ENCODE results near the gene ANAPC5. TPM values are rescaled to one million over a fixed set of nuclear protein-coding genes. Genes with fewer than 3 reads are reported as not detected.
"Not testable (repeated sequence)": the region's sequence is repeated elsewhere in the genome, so short reads cannot be mapped to it uniquely, and the experiment has no call there.

Gene ANAPC5
- total RNA-seq, 1 donor from 2014 or later: 111 TPM

DNA sequence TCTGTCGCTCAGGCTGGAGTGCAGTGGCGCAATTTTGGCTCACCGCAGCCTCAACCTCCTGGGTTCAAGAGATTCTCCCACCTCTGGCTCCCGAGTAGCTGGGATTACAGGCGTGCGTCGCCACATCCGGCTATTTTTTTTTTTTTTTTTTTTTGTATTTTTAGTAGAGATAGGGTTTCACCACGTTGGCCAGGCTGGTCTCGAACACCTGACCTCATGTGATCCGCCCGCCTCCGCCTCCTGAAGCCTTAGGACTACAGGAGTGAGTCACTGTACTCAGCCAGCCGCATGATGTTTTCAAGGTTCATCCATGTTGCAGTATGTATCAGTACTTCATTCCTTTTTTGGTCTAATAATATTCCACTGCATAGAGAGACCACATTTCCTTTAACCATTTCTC is 45.3 kb upstream of the ANAPC5 start:
- H3K9me3 Mint-ChIP-seq: no peaks in the 10 kb centered on the region

DNA sequence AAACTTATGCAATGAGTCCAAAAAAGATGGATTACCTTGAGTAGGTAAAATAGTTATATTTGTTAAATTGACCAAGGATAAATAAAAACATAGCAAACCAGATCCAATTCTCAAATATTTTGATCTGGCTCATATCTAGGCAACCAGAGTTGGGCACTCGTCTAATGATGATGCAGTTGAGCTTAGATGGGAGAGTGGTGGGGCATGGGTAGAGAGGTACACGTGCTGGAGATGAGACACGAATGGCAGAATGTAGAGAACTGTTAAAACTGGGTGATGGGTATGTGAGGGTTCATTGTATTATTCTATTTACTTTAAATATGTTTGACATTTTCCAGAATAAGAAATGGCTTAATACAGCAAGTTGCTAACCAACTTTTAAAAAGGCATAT is 40.1 kb upstream of the ANAPC5 start:
- H3K27me3 Mint-ChIP-seq (ENCODE audit: low read depth): no peaks in the 10 kb centered on the region
- peak overlapping the region; percentile 51 for H3K4me3 Mint-ChIP-seq
- DNase-seq (ENCODE audit: low read depth, low spot score): no peak
- H3K27ac Mint-ChIP-seq (ENCODE audit: unreplicated experiment): no peak overlapping the region
- no peaks in the 10 kb centered on the region for H3K36me3 Mint-ChIP-seq (ENCODE audit: low read depth)
- TF ChIP-seq, protein P1, sequence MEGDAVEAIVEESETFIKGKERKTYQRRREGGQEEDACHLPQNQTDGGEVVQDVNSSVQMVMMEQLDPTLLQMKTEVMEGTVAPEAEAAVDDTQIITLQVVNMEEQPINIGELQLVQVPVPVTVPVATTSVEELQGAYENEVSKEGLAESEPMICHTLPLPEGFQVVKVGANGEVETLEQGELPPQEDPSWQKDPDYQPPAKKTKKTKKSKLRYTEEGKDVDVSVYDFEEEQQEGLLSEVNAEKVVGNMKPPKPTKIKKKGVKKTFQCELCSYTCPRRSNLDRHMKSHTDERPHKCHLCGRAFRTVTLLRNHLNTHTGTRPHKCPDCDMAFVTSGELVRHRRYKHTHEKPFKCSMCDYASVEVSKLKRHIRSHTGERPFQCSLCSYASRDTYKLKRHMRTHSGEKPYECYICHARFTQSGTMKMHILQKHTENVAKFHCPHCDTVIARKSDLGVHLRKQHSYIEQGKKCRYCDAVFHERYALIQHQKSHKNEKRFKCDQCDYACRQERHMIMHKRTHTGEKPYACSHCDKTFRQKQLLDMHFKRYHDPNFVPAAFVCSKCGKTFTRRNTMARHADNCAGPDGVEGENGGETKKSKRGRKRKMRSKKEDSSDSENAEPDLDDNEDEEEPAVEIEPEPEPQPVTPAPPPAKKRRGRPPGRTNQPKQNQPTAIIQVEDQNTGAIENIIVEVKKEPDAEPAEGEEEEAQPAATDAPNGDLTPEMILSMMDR (conservative IDR thresholded peaks at IDR 0.05): no peak
- no peaks in the 10 kb centered on the region for H3K9me3 Mint-ChIP-seq
- H3K4me1 Mint-ChIP-seq: no peaks in the 10 kb centered on the region

More for the DNA sequence above, 45.3 kb upstream of the ANAPC5 start:
- Mint-ChIP-seq H3K36me3 (ENCODE audit: low read depth) (no peaks in the 10 kb centered on the region), H3K4me3 (peak overlapping the region; percentile 47), H3K4me1 (peaks cover 32% of the 10 kb centered on the region), H3K27me3 (ENCODE audit: low read depth) (no peaks in the 10 kb centered on the region), H3K27ac (ENCODE audit: unreplicated experiment) (no peak overlapping the region)
- DNase-seq (ENCODE audit: low read depth, low spot score): no peak
- TF ChIP-seq, protein P1 (conservative IDR thresholded peaks at IDR 0.05): no peak

DNA sequence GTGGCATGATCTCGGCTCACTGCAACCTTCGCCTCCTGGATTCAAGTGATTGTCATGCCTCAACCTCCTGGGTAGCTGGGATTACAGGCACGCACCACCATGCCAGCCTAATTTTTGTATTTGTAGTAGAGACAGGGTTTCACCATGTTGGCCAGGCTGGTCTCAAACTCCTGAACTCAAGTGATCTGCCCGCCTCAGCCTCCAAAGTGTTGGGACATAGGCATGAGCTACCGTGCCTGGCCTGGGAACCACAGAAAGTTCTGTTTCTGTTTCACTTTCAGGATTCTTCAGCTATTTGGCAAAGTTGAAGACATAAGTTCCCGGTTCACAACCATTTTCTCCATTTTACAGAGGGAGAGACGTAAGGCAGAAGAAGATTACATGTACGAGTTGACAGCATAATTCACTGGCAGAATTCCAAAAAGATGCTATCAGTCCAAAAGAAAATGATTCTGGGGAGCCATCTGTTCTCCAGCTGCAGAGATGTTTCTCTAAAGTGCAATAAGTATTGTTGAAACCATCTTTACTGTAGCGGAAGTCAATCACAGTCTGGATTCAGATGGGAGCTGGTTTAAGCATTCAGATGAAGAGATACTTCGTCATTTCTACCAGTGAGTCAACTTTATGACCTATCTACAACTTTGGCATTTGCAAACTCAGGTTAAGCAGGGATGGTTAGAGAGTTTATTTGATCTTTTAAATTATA is 39.6 kb upstream of the ANAPC5 start:
- Mint-ChIP-seq H3K36me3 (ENCODE audit: low read depth) (no peaks in the 10 kb centered on the region), H3K4me1 (no peaks in the 10 kb centered on the region), H3K27me3 (ENCODE audit: low read depth) (no peaks in the 10 kb centered on the region), H3K4me3 (no peak overlapping the region), H3K9me3 (no peaks in the 10 kb centered on the region), H3K27ac (ENCODE audit: unreplicated experiment) (no peak overlapping the region)
- DNase-seq (ENCODE audit: low read depth, low spot score): no peak
- TF ChIP-seq, protein P1 (conservative IDR thresholded peaks at IDR 0.05): no peak

DNA sequence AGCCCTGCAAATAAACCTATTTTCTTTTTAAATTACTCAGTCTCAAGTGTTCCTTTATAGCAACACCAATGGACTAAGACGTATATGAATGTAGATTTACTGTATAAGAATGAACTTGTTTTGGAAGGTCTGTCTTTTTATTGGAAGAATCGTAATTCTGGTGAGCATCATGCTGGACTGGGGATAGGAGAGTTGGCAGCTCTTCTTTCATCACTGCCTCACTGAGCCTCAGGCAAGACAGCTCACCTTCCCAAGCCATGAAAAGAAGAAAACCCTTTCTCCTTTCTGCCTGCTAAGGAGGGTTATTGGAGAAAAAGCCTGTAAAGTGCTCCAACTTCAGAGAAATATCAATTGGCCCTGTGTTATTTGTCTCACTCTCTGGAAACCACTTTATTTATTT is 38.6 kb upstream of the ANAPC5 start:
- H3K4me1 Mint-ChIP-seq: no peaks in the 10 kb centered on the region
- no peak overlapping the region for H3K4me3 Mint-ChIP-seq
- no peak for DNase-seq (ENCODE audit: low read depth, low spot score)
- no peaks in the 10 kb centered on the region for H3K9me3 Mint-ChIP-seq
- no peaks in the 10 kb centered on the region for H3K36me3 Mint-ChIP-seq (ENCODE audit: low read depth)
- no peaks in the 10 kb centered on the region for H3K27me3 Mint-ChIP-seq (ENCODE audit: low read depth)
- TF ChIP-seq, protein P1 (conservative IDR thresholded peaks at IDR 0.05): no peak
- no peak overlapping the region for H3K27ac Mint-ChIP-seq (ENCODE audit: unreplicated experiment)

DNA sequence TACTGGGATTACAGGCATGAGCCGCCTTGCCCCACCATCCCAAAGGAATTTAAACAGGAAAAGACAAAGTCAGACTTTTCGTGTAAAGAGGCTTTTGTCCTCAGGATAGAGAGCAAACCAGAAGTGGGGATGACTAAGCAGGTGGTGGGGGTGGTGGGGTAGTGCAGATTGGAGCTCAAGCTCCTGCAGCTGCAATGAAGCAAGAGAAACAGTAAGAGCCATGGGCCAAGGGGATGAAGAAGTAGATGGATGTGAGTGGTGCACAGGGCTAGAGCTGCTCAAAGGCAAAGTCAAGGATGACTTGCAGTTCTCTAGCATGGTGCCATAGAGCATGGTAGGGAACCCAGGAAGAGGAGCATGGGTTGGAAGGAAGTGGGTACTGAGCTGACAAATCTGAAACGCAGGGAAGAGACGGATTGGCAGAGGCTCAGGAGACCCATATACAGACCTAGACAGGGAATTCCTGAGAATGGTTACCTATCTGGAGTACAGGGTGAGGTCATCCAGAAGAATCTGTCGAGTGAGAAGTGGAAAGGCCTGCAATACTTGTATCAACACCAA is 36.3 kb upstream of the ANAPC5 start:
- TF ChIP-seq, protein P1 (conservative IDR thresholded peaks at IDR 0.05): no peak
- H3K4me3 Mint-ChIP-seq: no peak overlapping the region
- H3K36me3 Mint-ChIP-seq (ENCODE audit: low read depth): no peaks in the 10 kb centered on the region
- H3K27ac Mint-ChIP-seq (ENCODE audit: unreplicated experiment): no peak overlapping the region
- H3K4me1 Mint-ChIP-seq: no peaks in the 10 kb centered on the region
- DNase-seq (ENCODE audit: low read depth, low spot score): no peak
- no peaks in the 10 kb centered on the region for H3K9me3 Mint-ChIP-seq
- no peaks in the 10 kb centered on the region for H3K27me3 Mint-ChIP-seq (ENCODE audit: low read depth)

DNA sequence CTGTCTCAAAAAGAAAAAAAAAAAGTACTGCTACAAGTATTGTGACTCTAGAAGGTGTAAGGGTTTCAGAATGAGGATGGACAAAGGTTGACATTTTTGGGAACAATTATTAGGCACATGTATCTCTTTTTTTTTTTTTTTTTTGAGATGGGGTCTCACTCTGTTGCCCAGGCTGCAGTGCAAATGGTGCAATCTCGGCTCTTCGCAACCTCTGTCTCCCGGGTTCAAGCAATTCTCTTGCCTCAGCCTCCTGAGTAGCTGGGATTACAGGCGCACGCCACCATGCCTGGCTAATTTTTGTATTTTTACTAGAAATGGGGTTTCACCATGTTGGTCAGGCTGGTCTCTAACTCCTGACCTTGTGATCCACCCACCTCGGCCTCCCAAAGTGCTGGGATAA is 32.7 kb upstream of the ANAPC5 start:
- H3K4me1 Mint-ChIP-seq; H3K27me3 Mint-ChIP-seq (ENCODE audit: low read depth); DNase-seq (ENCODE audit: low read depth, low spot score); H3K9me3 Mint-ChIP-seq; H3K27ac Mint-ChIP-seq (ENCODE audit: unreplicated experiment); H3K4me3 Mint-ChIP-seq; H3K36me3 Mint-ChIP-seq (ENCODE audit: low read depth): not testable (repeated sequence)

Data from neural crest cell (in vitro differentiated cells).